Measurements from ENCODE around the gene UBE2D2.

The UBE2D2 gene

GRCh38 chr5:139637438-139638089 is 76.4 kb downstream of the UBE2D2 start:
- peak overlapping the region; percentile 59 for H3K4me3 ChIP-seq (ENCODE audit: low read length)
- DNase-seq (ENCODE audit: low read depth): peak; percentile 84
- peak; percentile 19 for TF ChIP-seq CTCF (conservative IDR thresholded peaks at IDR 0.05; ENCODE audit: low read length)

- peak; percentile 90 for DNase-seq (ENCODE audit: low read depth)
- TF ChIP-seq CTCF (conservative IDR thresholded peaks at IDR 0.05; ENCODE audit: low read length): no peak
- peak overlapping the region; percentile 59 for H3K4me3 ChIP-seq (ENCODE audit: low read length)
Measured at GRCh38 chr5:139638090-139638735, 77.1 kb downstream of the UBE2D2 start.

GRCh38 chr5:139638736-139639618 is 77.8 kb downstream of the UBE2D2 start:
- H3K4me3 ChIP-seq (ENCODE audit: low read length): no peak overlapping the region
- no peak for DNase-seq (ENCODE audit: low read depth)
- TF ChIP-seq CTCF (conservative IDR thresholded peaks at IDR 0.05; ENCODE audit: low read length): no peak

- DNase-seq (ENCODE audit: low read depth): no peak
- no peak overlapping the region for H3K4me3 ChIP-seq (ENCODE audit: low read length)
- no peak for TF ChIP-seq CTCF (conservative IDR thresholded peaks at IDR 0.05; ENCODE audit: low read length)
Measured at GRCh38 chr5:139639619-139640380, 78.7 kb downstream of the UBE2D2 start.

GRCh38 chr5:139640421-139641115 is 79.4 kb downstream of the UBE2D2 start:
- no peak overlapping the region for H3K4me3 ChIP-seq (ENCODE audit: low read length)
- no peak for TF ChIP-seq CTCF (conservative IDR thresholded peaks at IDR 0.05; ENCODE audit: low read length)
- no peak for DNase-seq (ENCODE audit: low read depth)
